Activated T-cell treated with anti-CD3 and anti-CD28 coated beads, Interleukin-2, amount 50 U/mL, for 24 hours (primary cell): ENCODE measurements around the gene OSR1.

ENCODE experiments used
- DNase-seq: peaks from one replicate; pipeline ENCODE4 v3.0.0-alpha.2; 2020
- H3K27ac Mint-ChIP-seq: 2 replicates; pipeline ENCODE4 v1.8.0; 2020; ENCODE audit warnings: mild to moderate bottlenecking, mixed read lengths
- H3K27me3 Mint-ChIP-seq: 2 replicates; pipeline ENCODE4 v1.8.0; 2020; ENCODE audit warnings: mixed read lengths
- H3K36me3 Mint-ChIP-seq: 2 replicates; pipeline ENCODE4 v1.8.0; 2020; ENCODE audit warnings: low read depth, mixed read lengths
- H3K4me1 Mint-ChIP-seq: 2 replicates; pipeline ENCODE4 v1.8.0; 2020; ENCODE audit warnings: low read depth, mixed read lengths
- H3K4me3 Mint-ChIP-seq: 2 replicates; pipeline ENCODE4 v1.8.0; 2020; ENCODE audit warnings: mild to moderate bottlenecking, moderate library complexity, mixed read lengths
- H3K9me3 Mint-ChIP-seq: 2 replicates; pipeline ENCODE4 v1.8.0; 2020; ENCODE audit warnings: mixed read lengths

The OSR1 gene

DNA sequence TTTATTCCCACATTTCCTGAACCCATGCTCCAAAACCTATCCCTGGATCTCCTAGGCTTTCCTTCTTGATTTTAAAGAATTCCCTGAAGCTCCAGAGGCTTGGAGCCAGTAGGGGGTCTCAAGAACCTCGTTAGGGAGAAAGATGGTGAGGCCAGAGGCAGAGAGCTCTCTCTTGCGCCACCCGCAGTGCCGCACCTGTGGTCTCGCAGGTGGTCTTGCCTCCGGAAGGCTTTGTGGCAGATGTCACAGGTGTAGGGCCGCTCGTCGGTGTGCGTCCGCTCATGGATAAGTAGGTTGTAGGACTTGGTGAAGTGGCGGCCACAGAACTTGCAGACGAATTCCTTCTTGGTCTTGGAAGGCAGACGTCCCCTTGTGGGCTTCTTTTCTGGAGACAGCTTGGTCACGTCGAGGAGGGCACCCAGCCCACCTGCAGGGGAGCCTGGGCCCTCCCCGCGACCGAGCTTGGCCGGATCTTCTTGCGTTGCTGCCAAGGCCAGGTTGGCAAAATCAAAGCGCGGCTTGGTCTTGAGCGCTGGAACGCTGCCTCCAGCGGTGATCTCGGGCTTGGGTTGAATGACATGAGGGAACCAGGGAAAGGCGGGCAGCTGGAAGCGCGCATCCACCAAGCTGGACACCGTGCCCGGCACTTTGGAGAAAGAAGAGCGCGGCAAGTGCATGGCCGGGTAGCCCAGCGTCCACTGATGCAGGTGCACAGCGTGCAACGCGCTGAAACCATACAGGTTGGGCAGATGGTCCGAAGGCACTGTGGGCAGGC lies 5.3 kb downstream of the OSR1 start:
- no peak for DNase-seq
- H3K27me3 Mint-ChIP-seq: peaks cover 90% of the 10 kb centered on the region
- no peaks in the 10 kb centered on the region for H3K36me3 Mint-ChIP-seq
- H3K9me3 Mint-ChIP-seq: no peaks in the 10 kb centered on the region
- no peak overlapping the region for H3K27ac Mint-ChIP-seq
- peaks cover 38% of the 10 kb centered on the region for H3K4me1 Mint-ChIP-seq
- no peak overlapping the region for H3K4me3 Mint-ChIP-seq

DNA sequence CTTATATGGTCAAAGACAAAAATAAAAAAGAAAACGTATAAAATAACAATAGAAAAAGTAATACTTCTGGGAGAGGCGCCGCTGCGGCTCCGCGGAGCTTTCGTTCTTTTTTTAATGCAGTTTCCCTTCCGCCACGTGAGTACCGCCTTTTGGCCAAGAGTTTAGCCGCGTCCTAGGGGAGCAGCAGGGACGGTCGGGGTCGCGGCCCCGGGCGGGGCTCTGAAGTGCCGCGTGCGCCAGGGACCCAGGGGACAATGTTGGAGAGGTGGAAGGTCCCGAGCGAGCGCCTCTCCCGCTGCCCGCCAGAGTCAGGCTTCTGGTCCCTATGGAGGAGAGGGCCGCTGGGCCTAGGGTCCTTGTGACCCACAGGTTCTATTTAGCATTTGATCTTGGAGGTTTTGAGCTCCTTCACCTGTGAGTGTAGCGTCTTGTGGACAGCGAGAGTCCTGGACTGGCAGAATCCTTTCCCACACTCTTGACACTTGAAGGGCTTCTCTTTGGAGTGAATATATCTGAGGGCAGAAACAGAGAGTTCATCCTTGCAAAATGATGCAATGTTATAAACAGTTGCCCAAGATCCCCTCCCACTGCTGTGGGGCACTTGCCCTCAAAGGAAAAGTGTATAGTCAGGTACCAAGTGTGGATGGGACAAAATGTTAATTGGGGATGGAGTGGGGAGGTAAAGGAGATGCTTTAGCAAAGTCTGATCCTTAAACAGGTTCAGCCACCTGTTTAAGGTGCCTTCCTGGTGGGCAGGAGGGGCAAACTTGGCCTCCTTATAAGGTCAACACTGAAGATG lies 6.3 kb downstream of the OSR1 start:
- Mint-ChIP-seq H3K27me3 (peaks cover 79% of the 10 kb centered on the region), H3K4me3 (peak overlapping the region; percentile 4), H3K36me3 (peaks cover 8% of the 10 kb centered on the region), H3K27ac (no peak overlapping the region), H3K9me3 (no peaks in the 10 kb centered on the region), H3K4me1 (peaks cover 31% of the 10 kb centered on the region)
- DNase-seq: peak; percentile 40

DNA sequence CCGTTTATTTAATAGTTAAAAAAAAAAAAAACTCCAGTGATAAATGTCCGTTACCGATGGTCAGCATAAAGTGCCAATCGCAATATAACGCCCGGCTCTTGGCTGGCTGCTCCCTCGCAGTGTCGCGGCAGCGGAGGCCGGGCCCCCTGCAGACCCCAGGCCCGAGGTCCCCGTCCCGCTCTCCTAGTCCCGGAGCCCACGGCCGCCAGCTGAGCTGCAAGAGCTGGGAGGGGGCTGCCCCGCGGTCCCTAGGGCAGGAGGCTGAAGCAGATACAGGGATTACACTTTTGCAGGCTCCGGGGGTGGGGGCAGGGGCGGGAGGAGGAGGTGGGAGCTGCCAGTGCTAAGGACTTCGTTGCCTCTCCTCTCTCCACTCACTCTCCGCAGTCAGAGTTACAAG lies 6.9 kb downstream of the OSR1 start:
- peaks cover 29% of the 10 kb centered on the region for H3K4me1 Mint-ChIP-seq
- H3K36me3 Mint-ChIP-seq: peaks cover 8% of the 10 kb centered on the region
- no peaks in the 10 kb centered on the region for H3K9me3 Mint-ChIP-seq
- peaks cover 73% of the 10 kb centered on the region for H3K27me3 Mint-ChIP-seq
- no peak overlapping the region for H3K4me3 Mint-ChIP-seq
- no peak overlapping the region for H3K27ac Mint-ChIP-seq
- DNase-seq: no peak

DNA sequence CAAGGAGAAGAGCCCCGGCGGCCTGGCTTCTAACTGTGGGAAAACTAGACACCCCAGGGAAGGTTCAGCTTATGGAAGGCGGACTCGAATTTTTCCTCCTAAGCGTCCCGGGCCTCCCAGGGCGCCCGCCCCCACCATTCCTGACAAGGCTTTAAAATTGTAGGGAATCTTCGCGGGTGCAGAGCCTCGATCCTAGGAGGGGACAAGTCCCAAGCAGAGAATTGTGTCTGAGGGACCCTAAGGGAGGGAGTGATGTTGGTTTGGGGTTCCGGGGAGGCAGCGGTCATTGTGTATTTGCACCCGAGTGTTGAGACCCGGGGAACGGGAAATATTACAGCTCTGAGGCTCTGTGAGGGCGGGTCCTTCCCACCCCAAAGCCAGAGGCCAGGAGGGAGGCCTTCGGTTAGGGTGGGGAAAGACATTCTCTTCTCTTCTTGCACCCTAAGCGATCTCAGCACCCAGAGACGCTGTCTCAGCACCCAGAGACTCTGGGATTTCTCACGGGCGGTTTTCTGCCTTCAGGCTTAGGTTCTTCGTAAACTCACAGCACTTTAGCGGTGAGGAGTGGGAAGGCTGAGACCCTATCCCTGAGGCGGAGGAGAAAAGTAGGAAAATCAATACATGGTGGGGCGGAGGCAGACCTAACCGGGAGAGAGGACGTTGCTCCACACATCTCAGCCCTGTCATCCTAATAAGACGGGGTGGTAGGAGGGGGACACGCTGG lies 7.6 kb downstream of the OSR1 start:
- Mint-ChIP-seq H3K36me3 (peaks cover 10% of the 10 kb centered on the region), H3K9me3 (no peaks in the 10 kb centered on the region), H3K27ac (no peak overlapping the region), H3K27me3 (peaks cover 67% of the 10 kb centered on the region), H3K4me3 (peak overlapping the region; percentile 10), H3K4me1 (peaks cover 24% of the 10 kb centered on the region)
- DNase-seq: peak; percentile 32

DNA sequence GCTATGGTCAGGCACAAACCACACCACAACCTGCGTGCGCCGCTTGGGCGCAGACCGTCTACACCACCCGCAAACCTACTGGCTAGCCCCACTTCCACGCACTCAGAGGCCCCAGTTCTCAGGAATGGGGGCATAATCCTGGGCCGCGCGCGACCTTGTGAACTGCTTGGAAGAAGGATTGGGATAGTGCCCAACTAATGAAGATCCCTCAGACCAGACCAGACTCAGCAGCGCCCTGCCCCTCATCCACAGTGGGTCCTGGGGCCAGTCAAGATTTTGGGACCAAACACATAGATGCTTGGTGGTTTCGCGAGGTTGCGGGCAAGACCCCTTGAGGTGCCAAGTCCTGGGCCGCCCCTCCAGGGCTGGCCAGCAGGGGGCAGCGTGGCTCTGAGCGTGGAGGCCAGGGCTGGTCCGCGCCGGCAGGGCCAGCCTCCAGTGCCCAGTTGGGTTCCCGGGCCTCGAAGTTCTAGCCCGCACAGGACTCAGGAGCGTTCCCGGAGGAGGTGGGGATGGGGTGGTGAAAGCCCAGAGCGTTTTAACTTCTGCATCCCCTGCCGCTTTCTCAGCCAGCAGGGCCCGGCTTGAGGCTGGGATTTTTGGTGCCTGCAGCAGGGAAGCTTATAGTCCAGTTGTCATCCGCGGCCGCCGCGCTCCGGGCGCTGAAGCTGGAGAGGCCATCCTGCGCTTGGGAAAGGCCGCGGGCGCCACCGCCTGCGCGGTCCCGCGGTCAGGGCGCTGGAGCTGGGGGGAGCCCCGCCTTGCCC lies 8.3 kb downstream of the OSR1 start:
- H3K4me3 Mint-ChIP-seq: no peak overlapping the region
- peaks cover 12% of the 10 kb centered on the region for H3K36me3 Mint-ChIP-seq
- DNase-seq: peak; percentile 74
- no peaks in the 10 kb centered on the region for H3K9me3 Mint-ChIP-seq
- peaks cover 24% of the 10 kb centered on the region for H3K4me1 Mint-ChIP-seq
- H3K27ac Mint-ChIP-seq: no peak overlapping the region
- H3K27me3 Mint-ChIP-seq: peaks cover 59% of the 10 kb centered on the region

DNA sequence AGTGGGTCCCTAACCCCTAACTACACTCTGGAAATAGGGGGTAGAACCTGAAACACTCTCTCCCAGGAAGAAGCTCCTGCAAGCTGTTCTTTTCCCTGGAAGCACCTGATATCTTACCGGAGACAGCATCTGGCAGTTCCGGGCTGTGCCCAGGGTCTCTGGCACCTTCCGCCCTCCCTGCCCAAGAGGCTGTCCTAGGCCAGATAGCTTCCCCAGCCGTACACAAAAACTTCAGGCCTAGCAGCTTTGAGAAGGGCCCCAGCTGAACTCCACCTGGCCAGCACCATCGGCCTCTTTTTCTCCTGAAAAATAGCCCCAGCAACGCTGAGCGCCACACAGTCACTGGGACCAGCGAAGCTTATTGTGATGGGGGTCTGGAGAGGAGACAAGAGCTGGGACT lies 9.7 kb downstream of the OSR1 start:
- H3K27me3 Mint-ChIP-seq: peaks cover 45% of the 10 kb centered on the region
- peak; percentile 31 for DNase-seq
- H3K27ac Mint-ChIP-seq: peak overlapping the region; percentile 98
- H3K4me1 Mint-ChIP-seq: peaks cover 24% of the 10 kb centered on the region
- H3K9me3 Mint-ChIP-seq: no peaks in the 10 kb centered on the region
- peak overlapping the region; percentile 94 for H3K4me3 Mint-ChIP-seq
- peaks cover 12% of the 10 kb centered on the region for H3K36me3 Mint-ChIP-seq

DNA sequence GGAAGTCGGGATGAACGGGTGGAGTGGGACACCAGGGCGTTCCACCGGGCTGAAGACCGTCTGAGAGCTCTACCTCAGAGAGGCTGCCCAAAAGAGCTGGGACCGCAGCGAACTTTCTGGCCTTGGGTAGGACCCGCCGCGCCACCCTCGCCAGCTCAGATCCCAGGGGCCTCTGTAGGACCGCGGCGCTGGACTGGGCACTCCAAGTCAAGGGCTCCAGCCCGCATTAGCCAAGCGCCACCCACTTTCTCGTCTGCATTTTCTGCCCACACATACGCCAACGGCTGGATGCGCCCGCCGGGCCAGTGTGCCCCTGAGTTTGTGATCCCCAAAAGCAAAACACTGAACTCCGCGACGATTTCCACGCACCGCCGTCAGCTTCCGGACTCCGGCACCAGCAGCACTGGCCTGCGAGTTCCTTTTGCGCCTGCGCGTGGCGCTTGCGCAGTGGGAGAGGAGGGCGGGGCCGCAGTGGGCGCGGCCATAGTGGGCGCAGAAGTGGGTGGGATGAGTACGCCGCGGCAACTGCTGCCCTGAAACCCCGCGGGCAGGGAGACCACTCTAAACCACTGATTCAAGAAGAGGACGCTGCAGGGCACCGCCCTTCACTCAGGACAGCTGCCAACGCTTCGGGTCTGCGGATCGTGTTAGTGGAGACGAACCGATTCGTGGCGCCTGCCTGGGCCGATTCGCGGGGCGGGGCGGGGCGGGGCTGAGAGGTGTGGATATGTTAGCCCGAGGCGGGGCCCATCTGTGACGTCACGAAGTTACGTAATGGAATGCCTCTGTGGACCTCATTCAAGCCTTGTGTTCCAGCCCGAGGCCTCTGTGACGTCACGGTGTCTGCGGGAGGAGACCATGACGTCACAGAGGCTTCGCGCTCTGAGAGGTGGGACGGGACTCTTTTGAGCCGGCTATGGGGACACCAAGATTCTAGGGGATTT lies 10.5 kb downstream of the OSR1 start:
- H3K4me3 Mint-ChIP-seq: peak overlapping the region; percentile 94
- H3K27me3 Mint-ChIP-seq: peaks cover 37% of the 10 kb centered on the region
- peaks cover 24% of the 10 kb centered on the region for H3K4me1 Mint-ChIP-seq
- peak; percentile 99 for DNase-seq
- H3K36me3 Mint-ChIP-seq: peaks cover 12% of the 10 kb centered on the region
- peak overlapping the region; percentile 98 for H3K27ac Mint-ChIP-seq
- H3K9me3 Mint-ChIP-seq: no peaks in the 10 kb centered on the region

DNA sequence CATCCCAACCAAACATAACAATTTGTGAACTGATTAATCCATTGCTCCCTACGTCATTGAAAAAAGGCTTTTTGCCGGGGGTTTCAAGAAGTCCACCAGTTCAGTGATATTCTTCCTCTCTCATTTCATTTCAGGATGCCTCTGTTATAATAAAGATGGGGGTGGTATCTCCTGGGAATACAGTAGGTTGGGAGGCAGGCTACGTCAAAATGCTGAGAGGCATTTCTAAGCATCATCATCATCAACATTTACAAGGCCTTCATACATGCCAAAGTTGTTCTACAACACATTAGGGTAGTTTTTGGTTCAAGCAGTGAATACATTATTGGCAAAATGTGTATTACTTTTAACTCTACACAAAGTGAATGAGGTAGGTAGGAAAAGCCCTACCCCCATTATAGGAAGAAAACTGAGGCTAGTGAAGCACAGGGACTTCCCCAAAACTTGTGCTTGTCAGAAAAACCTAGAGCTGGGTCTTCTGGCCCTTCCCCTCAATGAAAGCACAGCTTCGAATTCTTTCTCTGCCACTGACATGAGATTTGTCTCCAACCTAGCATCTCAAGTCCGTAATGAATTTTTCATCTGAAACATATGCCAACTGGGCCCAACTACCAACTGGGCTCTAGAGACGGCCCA lies 11.3 kb downstream of the OSR1 start:
- Mint-ChIP-seq H3K4me3 (peak overlapping the region; percentile 94), H3K27ac (peak overlapping the region; percentile 98), H3K4me1 (peaks cover 20% of the 10 kb centered on the region), H3K27me3 (peaks cover 31% of the 10 kb centered on the region), H3K36me3 (peaks cover 12% of the 10 kb centered on the region), H3K9me3 (no peaks in the 10 kb centered on the region)
- no peak for DNase-seq

DNA sequence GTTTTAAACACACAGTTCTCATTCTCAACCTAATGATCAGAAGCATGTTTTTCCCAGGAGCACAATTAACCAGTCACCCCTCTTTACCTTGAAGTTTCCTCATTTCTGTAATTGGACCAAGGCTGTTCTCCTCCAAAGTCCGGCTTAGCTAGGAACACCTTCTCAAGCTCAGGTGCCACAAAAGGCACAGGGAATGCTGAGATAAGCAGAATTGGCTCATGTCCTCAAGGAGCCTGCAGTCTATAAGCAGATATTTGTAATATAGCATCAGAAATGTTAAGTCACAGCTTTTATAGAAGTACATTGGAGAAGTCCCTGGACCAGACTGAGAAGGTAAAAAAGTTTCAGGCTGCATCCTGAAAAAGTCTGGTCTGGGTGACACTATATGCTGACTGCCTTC lies 20.7 kb downstream of the OSR1 start:
- DNase-seq: no peak
- H3K9me3 Mint-ChIP-seq: no peaks in the 10 kb centered on the region
- H3K27me3 Mint-ChIP-seq: no peaks in the 10 kb centered on the region
- no peaks in the 10 kb centered on the region for H3K36me3 Mint-ChIP-seq
- H3K4me1 Mint-ChIP-seq: no peaks in the 10 kb centered on the region
- H3K4me3 Mint-ChIP-seq: no peak overlapping the region
- H3K27ac Mint-ChIP-seq: no peak overlapping the region

DNA sequence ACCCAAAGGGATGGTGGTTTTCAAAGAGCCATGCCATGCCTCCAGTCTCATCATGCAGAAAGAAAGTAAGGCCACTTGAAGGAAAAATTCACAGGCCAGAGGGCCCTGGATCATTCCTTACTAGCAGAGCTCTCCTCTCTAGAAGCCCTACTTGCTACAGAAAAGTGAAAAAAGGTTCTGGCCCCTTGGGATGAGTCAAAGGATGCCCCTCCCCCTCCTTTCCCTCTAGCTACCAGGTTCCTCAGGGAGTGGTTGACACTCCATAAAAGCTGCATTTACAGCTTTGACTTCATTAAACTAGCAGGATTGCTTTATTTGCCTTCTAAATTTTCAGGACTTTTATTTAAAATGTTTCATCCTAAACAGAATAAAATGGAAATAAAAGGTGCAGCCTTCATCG lies 21.2 kb downstream of the OSR1 start:
- H3K4me1 Mint-ChIP-seq: no peaks in the 10 kb centered on the region
- H3K27ac Mint-ChIP-seq: no peak overlapping the region
- no peaks in the 10 kb centered on the region for H3K36me3 Mint-ChIP-seq
- no peak overlapping the region for H3K4me3 Mint-ChIP-seq
- no peak for DNase-seq
- no peaks in the 10 kb centered on the region for H3K27me3 Mint-ChIP-seq
- H3K9me3 Mint-ChIP-seq: no peaks in the 10 kb centered on the region

DNA sequence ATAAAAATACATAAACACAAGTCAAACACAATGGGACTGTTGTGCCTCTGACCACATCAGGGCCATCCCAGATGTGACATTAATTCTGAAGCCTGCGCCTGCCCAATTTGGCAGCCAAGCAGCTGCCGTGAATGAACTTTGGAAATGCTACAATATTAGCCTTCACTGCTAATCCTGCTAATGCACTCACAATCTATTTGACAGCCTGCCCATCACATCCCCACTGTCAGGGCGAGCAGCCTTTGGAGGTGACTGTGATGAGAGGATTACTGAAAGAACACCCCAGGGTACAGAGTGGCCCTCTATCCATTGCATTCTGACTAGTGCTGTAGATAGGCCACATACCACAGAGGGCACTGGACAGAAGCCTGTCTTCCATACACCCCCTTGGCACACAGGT lies 21.6 kb downstream of the OSR1 start:
- Mint-ChIP-seq H3K27me3 (no peaks in the 10 kb centered on the region), H3K4me1 (no peaks in the 10 kb centered on the region), H3K4me3 (no peak overlapping the region), H3K36me3 (no peaks in the 10 kb centered on the region), H3K27ac (no peak overlapping the region), H3K9me3 (no peaks in the 10 kb centered on the region)
- DNase-seq: no peak

DNA sequence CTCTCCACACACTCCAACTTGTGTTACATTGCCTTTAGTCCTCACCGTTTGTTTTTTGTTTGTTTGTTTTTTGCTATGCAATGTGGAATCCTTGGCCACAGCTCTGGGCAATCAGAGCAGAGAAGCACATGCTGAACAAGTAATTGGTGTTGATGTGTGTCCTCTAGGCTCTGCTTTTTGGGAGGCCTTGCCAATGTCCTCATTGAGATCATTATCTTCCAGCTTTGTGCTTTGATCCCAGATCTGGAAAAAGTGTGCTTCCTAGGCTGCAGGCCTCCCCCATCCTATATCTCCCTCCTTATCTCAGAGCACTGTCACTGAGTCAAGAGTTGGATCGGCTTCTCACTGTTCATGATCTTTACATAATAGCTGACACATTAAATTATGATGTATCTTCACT lies 25.9 kb downstream of the OSR1 start:
- H3K4me1 Mint-ChIP-seq: no peaks in the 10 kb centered on the region
- H3K27ac Mint-ChIP-seq: no peak overlapping the region
- no peak for DNase-seq
- no peaks in the 10 kb centered on the region for H3K36me3 Mint-ChIP-seq
- peaks cover 4% of the 10 kb centered on the region for H3K27me3 Mint-ChIP-seq
- H3K4me3 Mint-ChIP-seq: no peak overlapping the region
- no peaks in the 10 kb centered on the region for H3K9me3 Mint-ChIP-seq

DNA sequence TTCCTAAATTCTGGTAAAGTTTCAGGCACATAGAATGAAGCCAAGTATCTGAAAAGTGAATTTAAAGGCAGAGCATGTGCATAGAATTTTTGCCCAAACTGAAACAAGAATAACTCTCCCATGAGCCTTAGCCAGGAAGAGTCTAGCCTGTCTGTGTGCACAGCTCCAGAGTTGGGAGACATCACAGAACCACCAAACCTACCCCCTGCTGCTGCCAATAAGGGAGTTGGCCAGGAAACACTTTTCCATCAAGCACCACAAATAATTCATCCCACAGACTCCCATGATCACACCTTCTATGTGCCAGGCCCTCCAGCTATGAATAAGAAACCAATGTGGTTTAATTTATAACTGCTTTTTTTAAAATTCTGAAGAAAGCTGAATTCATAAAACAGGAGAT lies 27.0 kb downstream of the OSR1 start:
- H3K9me3 Mint-ChIP-seq: no peaks in the 10 kb centered on the region
- no peak overlapping the region for H3K4me3 Mint-ChIP-seq
- DNase-seq: no peak
- H3K27ac Mint-ChIP-seq: no peak overlapping the region
- no peaks in the 10 kb centered on the region for H3K36me3 Mint-ChIP-seq
- H3K4me1 Mint-ChIP-seq: no peaks in the 10 kb centered on the region
- peaks cover 4% of the 10 kb centered on the region for H3K27me3 Mint-ChIP-seq
